ENCODE results near the gene FAT4.

DNA sequence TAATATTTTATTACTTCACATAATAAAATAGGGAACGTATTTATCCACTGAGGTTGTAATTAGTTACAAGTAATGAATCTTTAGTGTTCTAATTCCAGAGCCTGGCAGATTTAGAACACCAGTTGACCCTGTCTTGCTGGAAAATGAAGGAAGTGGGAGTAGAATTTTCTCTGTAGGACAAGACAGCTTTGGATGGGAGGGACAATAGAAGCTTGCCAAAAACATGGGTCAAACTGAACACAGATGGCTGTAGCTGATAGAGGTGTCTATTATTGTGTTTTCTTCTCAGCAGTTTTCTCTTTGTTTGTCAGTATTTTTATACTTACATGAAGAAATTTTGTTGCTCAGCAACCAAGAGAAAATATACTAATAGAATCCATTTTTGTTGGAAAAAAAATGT lies 20.2 kb downstream of the FAT4 start:
- TF ChIP-seq MEF2A (IDR thresholded peaks at IDR 0.05; ENCODE audit: borderline replicate concordance, low read depth): no peak
- TF ChIP-seq SMC3 (IDR thresholded peaks at IDR 0.05; ENCODE audit: low read depth, low read length): no peak
- TF ChIP-seq EP300 (IDR thresholded peaks at IDR 0.05; ENCODE audit: borderline replicate concordance in 1 of 2, low read depth in 1 of 2, low read length in 1 of 2): no peak
- TF ChIP-seq EZH2phosphoT487 (IDR thresholded peaks at IDR 0.05; ENCODE audit: borderline replicate concordance, low read depth): no peak

All from SK-N-SH (cell line).